ENCODE results near the gene NR3C1. TPM values are rescaled to one million over a fixed set of nuclear protein-coding genes. Genes with fewer than 3 reads are reported as not detected.
A peak's percentile ranks its signal among the peaks of the same experiment; 100 is the strongest.

NR3C1 gene
- total RNA-seq, 1 experiment from 2014 or later, result 50.8 TPM

DNA sequence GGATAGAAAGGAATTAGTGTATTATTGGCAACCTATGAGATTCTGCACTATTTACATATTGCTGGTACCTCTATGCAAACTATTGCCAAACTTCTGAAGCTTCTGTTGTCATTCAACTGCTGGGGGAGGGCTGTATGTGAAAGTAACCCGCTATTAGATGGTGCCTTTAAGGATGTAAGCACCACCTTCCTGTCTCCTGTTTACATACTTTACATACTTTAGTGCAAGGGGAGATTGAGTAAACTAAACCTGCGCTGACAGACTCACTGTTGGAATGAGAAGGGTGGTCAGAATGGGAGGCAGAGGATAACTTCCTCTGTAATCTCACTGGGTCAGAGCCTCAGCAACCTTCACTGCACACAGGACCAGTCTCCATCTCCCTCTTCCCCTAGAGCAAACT lies 123.8 kb downstream of the NR3C1 start:
- no peaks in the 10 kb centered on the region for H3K9me3 ChIP-seq
- no peak for DNase-seq
- no peak overlapping the region for H3K4me3 ChIP-seq
- H3K36me3 ChIP-seq, result peaks cover 84% of the 10 kb centered on the region
- no peaks in the 10 kb centered on the region for H3K27me3 ChIP-seq

DNA sequence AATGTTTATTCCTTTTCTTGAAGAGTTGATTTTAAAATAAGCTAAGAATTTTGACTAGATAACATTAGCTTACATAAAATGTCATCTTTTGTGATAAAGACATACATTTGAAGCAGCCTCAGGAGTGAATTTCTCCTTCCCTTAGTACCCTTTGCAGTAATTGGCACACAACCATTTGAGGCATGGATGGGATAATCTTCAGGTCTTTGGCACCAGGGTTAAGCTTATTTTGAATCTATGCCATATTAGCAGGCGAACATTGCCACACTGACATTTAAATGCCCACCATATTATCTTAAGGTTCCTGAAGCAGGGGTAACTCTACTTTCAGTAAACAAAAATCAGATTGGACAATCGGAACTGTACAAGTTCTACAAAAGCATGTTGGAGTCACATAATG lies 126.0 kb downstream of the NR3C1 start:
- DNase-seq, result no peak
- peaks cover 65% of the 10 kb centered on the region for H3K36me3 ChIP-seq
- H3K9me3 ChIP-seq, result no peaks in the 10 kb centered on the region
- H3K27me3 ChIP-seq, result no peaks in the 10 kb centered on the region
- H3K4me3 ChIP-seq, result no peak overlapping the region

DNA sequence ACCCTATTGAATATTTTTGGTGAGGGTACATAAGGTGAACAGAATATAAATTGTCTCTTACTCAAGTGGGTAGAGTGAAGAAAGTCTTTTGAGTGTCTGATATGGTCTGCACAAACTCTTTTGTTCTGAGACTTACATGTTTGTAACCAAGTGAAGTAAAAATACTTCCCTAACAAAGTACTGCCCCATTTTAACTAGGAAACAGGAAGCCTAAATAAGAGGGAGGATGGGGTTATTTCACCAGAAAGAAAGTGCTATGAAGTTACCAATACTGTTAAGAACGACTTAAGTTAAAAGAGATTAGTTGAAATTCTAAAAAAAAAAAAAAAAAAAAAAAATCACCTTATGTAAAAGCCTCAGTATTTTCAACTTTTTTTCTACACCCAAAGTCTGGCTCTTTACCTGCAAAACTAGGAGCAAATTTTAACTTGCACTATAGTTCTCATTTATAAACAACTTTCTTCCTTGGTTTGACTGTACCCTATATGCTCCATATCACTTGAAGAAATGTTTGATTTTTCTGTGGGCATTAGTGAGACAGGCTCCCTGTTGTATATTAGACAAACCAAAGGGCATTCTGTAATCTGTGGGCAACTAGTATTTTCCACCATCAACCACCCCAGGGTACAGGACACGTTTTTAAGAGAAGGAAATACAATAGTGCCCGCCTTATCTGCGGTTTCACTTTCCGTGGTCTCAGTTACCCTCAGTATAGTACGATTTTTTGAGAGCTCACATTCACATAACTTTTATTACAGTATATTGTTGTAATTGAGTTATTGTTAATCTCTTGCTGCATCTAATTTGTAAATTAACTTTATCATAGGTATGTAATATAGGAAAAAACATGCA lies 127.7 kb downstream of the NR3C1 start:
- no peak overlapping the region for H3K4me3 ChIP-seq
- H3K36me3 ChIP-seq, result peaks cover 50% of the 10 kb centered on the region
- H3K9me3 ChIP-seq, result no peaks in the 10 kb centered on the region
- DNase-seq, result no peak
- no peaks in the 10 kb centered on the region for H3K27me3 ChIP-seq

DNA sequence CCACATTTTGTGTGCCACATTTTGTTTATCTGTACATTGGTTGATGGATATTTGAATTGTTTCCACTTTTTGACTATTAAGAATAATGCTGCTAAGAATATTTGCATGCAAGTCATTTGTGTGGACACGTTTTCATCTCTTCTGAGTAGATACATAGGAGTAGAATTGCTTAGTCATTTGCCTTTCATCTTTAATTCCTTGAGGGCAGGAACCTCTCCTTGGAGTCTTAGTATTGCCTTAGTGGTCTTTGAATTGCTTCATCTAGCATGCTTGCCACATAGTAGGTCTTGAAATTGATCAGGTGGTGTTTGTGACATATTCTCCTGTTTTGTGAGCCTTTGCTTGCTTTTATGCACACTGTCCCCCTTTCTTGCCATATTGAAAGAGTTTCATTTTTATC lies 128.5 kb downstream of the NR3C1 start:
- H3K4me3 ChIP-seq, result no peak overlapping the region
- H3K9me3 ChIP-seq, result peaks cover 5% of the 10 kb centered on the region
- DNase-seq, result no peak
- H3K27me3 ChIP-seq, result no peaks in the 10 kb centered on the region
- peaks cover 42% of the 10 kb centered on the region for H3K36me3 ChIP-seq

DNA sequence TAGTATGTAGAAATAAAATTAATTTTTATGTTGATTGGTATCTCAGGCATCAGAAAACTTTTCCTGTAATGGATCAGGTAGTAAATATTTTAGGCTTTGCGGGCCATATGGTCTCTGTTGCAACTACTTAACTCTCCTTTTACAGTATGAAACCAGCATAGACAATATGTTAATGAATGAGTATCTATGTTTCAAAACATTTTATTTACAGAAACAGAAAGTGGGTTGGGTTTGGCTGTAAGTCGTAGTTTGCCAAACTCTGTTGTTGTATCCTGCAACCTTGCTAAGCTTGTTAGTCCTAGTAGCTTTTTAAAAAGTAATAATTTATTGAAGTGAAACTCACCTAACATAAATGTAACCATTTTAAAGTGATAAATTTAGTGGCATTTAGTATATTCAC lies 132.1 kb downstream of the NR3C1 start:
- no peak overlapping the region for H3K4me3 ChIP-seq
- peaks cover 9% of the 10 kb centered on the region; the same call in 1 of the 2 replicates for H3K36me3 ChIP-seq
- H3K9me3 ChIP-seq, result peaks cover 26% of the 10 kb centered on the region
- DNase-seq, result no peak
- no peaks in the 10 kb centered on the region for H3K27me3 ChIP-seq

DNA sequence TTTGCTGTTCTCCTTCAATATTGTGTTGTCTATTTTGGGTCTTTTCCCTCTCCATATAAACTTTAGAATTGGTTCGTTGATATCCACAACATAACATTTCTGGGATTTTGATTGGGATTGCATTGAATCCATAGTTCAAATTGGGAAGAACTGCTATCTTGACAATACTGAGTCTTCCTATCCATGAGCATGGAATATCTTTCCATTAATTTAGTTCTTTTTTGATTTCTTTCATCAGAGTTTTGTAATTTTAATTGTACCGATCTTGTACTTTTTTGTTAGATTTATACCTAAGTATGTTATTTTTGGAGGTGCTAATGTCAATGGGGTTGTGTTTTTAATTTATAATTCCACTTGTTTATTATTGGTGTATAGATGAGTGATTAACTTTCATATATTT lies 135.1 kb downstream of the NR3C1 start:
- Histone ChIP-seq H3K4me3 (no peak overlapping the region), H3K36me3 (no peaks in the 10 kb centered on the region), H3K9me3 (peaks cover 31% of the 10 kb centered on the region)

DNA sequence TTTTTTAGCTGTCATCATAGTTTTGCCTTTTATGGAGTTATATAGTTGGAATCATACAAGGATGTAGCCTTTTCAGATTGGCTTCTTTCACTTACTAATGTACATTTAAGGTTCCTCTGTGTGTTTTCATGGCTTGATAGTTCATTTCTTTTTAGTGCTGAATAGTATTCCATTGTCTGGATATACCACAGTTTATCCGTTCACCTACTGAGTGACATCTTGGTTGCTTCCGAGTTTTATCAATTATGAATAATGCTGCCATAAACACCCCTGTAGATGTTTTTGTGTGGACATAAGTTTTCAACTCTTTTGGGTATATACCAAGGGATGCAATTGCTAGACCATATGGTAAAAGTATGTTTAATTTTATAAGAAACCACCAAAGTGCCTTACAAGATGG lies 136.3 kb downstream of the NR3C1 start:
- DNase-seq, result no peak

More for the DNA sequence above, 135.1 kb downstream of the NR3C1 start:
- H3K27me3 ChIP-seq, result no peaks in the 10 kb centered on the region
- DNase-seq, result no peak

DNA sequence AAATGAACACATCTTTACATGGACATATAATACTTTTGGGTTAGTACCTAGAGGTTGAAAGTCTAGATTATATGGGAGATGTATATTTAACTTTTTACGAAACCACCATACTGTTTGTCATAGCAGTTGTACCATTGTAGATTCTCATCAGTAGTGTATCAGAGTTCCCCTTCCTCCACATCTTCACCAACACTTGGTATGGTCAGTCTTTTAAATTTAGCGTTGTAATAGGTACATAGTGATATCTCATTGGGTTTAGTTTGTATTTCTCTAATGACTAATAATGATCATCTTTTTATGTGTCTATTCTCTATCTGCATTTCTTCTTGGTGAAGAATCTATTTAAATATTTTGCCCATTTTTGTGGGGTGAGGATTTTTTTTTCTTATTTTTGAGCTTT lies 137.5 kb downstream of the NR3C1 start:
- H3K4me3 ChIP-seq, result no peak overlapping the region
- H3K9me3 ChIP-seq, result peaks cover 42% of the 10 kb centered on the region
- no peak for DNase-seq
- no peaks in the 10 kb centered on the region for H3K36me3 ChIP-seq
- H3K27me3 ChIP-seq, result no peaks in the 10 kb centered on the region

More for the DNA sequence above, 136.3 kb downstream of the NR3C1 start:
- Histone ChIP-seq H3K27me3 (no peaks in the 10 kb centered on the region), H3K4me3 (no peak overlapping the region), H3K36me3 (no peaks in the 10 kb centered on the region), H3K9me3 (peaks cover 33% of the 10 kb centered on the region)

DNA sequence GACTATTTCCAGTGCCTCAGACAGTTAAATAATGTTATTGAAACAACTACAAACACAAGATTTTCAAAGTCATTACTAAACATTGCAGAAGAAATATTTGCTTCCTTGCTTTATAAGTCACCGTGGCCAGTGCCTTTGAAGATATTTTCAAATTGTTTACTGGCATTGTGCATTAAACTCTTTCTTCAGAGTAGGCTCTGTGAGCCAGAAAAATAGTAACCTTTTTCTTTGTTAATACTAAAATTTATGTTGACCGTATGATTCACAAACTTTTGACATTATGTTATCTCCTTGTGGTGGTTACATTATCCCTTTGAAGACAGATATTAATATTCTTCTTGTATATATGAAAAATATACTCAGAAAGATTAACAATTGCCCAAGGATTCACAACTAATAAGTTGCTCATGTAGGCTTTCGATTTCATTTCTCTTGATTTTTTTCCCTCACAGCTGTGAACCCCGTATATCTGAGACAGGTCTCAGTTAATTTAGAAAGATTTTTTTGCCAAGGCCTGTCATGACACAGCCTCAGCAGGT lies 140.1 kb downstream of the NR3C1 start:
- no peak for DNase-seq
- Histone ChIP-seq H3K27me3 (no peaks in the 10 kb centered on the region), H3K9me3 (peaks cover 26% of the 10 kb centered on the region), H3K36me3 (no peaks in the 10 kb centered on the region), H3K4me3 (no peak overlapping the region)

DNA sequence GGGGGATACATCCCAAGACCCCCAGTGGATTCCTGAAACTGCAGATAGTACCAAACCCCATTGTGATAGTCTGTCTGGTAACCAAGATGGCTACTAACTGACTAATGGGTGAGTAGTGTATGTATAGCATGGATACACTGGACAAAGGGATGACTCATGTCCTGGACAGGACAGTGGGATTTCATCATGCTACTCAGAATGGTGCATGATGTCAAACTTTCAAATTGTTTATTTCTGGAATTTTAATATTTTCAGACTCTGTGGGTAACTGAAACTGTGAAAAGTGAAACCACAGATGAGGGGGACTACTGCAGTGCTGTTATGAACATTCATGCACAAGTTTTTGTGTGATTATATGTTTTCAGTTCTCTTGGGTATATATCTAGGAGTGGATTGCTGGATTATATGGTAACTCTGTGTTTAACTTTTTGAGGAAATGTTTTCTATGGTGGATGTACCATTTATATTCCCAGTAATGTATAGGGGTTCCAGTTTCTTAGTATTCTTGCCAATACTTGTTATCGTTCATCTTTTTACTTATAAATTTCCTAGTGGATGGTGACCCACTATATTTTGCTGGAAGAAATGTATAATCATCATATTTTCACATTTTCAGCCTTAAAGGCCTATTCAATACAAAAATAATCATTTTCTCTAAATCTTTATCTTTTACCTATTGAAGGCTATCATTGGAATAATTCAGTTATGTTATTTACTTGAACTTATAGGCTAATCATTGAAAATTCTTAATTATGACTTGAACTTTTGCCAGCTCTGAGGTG lies 140.9 kb downstream of the NR3C1 start:
- Histone ChIP-seq H3K36me3 (no peaks in the 10 kb centered on the region), H3K4me3 (no peak overlapping the region), H3K9me3 (peaks cover 20% of the 10 kb centered on the region), H3K27me3 (no peaks in the 10 kb centered on the region)
- peak; percentile 80 for DNase-seq

DNA sequence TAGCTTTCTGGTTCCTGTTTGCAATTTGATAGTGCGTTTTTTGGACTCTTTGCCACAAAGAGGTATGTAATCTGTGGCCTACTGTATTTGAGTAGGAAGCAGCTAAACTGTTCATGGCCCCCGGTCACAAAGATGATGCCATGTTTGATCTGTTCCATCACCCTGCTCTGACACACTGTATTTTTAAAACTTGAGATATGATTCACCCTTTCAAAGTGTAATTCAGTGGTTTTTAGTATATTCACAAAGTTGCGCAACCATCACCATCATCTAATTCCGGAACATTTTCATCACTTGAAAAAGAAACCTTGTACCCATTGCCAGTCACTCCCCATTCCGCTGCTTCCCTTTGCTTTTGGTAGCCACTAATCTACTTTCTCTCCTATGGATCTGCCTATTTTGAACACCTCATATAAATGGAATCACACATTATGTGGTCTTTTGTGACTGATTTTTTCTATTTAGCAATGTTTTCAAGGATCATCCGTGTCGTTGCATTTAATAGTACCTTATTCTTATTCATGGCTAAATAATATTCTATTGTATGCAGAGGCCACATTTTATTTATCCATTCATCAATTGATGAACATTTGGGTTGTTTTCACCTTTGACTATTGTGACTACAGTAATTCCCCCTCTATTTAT lies 141.6 kb downstream of the NR3C1 start:
- no peak for DNase-seq
- H3K27me3 ChIP-seq, result no peaks in the 10 kb centered on the region
- no peaks in the 10 kb centered on the region for H3K36me3 ChIP-seq
- H3K9me3 ChIP-seq, result peaks cover 18% of the 10 kb centered on the region
- no peak overlapping the region for H3K4me3 ChIP-seq

DNA sequence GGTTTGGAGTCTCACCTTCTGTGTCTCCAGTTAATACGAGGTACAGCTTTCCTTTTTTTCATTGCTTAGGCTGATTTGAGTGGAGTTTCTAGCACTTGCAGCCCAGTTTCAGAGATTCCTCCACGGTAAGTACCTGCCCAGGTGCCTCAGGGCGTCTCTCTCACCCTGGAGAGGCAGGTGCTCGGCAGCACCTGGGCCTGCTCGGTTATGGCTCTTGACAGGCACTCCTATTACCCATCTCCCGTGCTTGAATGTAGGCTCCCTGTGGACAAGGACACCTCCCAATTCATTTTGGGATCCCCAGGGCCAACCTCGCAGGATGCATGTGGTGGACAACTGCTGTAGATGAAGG lies 144.3 kb downstream of the NR3C1 start:
- Histone ChIP-seq H3K9me3 (peaks cover 10% of the 10 kb centered on the region), H3K4me3 (no peak overlapping the region), H3K27me3 (no peaks in the 10 kb centered on the region), H3K36me3 (no peaks in the 10 kb centered on the region)
- DNase-seq, result no peak

DNA sequence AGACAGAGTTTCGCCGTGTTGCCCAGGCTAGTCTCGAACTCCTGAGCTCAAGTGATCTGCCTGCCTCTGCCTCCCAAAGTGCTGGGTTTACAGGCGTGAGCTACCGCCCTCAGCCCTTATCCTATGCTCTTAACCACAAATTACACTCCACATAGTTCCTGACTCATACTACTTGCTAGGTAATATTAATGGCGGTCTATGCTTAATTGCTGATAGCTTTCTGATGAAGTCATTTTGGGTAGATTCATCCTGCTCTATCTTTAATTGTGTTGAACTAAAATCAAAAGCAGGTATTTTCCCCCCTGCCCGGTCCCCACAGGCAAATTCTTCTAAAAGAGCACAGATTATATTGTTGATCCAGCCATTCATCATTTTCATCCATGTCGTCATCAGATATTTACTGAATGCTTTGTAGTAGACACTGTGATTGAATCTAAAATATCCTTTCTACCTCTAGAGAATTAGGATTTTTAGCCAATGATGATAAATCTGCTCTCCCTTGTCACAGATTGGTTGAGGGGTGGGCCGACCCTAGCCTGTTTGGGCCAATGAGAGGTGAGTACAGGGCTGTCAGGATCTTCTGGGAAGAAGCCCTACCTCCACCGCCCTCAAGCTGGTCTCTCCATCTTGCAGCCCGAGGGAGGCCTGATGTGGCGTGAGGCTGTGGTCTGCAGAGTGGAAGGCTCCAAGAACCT lies 144.8 kb downstream of the NR3C1 start:
- Histone ChIP-seq H3K9me3 (peaks cover 10% of the 10 kb centered on the region), H3K4me3 (no peak overlapping the region), H3K27me3 (no peaks in the 10 kb centered on the region), H3K36me3 (no peaks in the 10 kb centered on the region)
- DNase-seq, result no peak

DNA sequence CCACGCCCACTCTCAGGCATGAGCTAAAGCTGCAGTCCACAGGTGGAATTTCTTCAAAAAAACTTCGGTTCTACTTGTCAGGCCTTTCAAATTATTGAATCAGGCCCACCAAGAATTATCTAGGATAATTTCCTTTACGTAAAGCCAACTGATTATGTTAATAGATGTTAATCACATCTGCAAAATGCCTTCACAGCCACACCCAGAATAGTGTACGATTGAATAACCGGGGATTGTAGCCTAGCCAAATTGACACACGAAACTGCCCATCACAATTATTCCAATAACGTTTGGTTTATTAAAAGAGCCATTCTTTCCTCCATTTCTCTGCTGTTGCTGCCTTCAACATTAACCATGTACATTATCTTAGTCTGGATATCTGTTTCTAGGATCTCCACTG lies 148.7 kb downstream of the NR3C1 start:
- H3K36me3 ChIP-seq, result no peaks in the 10 kb centered on the region
- H3K27me3 ChIP-seq, result no peaks in the 10 kb centered on the region
- no peak overlapping the region for H3K4me3 ChIP-seq
- no peaks in the 10 kb centered on the region for H3K9me3 ChIP-seq
- no peak for DNase-seq

DNA sequence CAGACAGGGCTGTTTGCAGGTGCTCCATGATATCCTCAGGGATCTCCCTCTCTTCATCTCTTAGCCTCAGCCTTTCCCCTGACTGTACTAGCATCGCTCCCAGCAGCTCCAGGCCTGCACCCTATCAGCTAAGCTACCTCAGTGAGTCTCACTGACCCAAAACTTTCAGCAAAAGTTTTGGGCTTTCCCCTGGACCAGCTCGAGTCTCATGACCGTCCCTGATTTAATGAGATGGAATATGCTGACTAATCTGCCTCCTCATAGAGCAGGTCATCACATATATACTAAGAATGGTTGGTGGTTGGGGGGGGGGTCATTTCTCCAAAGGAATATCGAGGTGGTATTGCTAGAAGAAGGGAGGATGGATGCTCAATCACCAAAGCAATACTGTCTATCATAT lies 151.5 kb downstream of the NR3C1 start:
- H3K4me3 ChIP-seq, result no peak overlapping the region
- DNase-seq, result no peak
- no peaks in the 10 kb centered on the region for H3K9me3 ChIP-seq
- H3K36me3 ChIP-seq, result no peaks in the 10 kb centered on the region
- H3K27me3 ChIP-seq, result no peaks in the 10 kb centered on the region

DNA sequence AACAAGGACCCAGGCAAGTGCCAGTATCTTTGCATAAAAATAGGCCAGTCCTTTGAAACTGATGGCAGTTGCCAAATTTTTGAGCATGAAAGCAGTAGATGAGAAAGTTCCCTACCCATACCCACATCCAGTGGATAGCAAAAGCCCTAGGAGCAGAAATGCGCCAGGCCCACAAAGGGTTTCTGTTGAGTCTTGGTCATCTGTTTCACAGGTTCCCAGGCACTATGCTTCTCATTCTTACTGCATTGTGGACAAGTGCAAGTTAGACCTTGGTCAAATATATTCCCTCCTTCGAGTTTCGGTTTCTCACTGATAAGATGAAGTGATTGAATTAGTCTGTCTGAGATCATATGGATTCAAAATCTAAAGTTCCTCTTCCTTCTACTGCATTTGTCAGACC lies 152.3 kb downstream of the NR3C1 start:
- no peaks in the 10 kb centered on the region for H3K27me3 ChIP-seq
- H3K9me3 ChIP-seq, result no peaks in the 10 kb centered on the region
- no peaks in the 10 kb centered on the region for H3K36me3 ChIP-seq
- no peak overlapping the region for H3K4me3 ChIP-seq
- DNase-seq, result no peak

DNA sequence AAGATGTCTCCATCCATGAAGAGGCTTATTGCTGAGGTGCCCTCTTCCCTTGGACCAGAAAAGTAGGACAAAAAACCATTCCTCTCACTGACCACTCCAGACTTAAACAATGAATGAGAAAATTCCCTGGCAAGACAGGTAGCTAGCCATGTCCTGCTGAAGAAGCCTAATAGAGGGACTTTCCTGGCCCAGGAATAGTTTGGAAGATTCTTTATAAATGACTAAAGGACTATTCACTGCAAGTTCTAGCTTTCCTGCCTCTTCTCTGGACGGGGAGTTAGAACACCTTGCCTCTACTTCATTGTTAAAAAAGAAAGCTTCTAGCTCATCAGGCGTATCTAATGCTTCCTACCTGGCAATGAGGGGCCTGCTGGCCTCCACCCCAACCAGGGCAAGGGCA lies 153.6 kb downstream of the NR3C1 start:
- Histone ChIP-seq H3K9me3 (no peaks in the 10 kb centered on the region), H3K4me3 (no peak overlapping the region), H3K36me3 (no peaks in the 10 kb centered on the region), H3K27me3 (no peaks in the 10 kb centered on the region)
- DNase-seq, result no peak
